Spleen (tissue), 7 donors: ENCODE measurements around the gene POLR3B.

ENCODE experiments used
- POLR2A ChIP-seq, 3 donors: fragments of 450-650 bp; IDR thresholded peaks; one replicate each; pipeline ENCODE4 v1.5.1; 2017; ENCODE audit warnings: antibody characterized with exemption in 3 of 3, mild to moderate bottlenecking in 1 of 3
- POLR2AphosphoS5 ChIP-seq, 3 donors: sonication (generic); formaldehyde crosslinking; IDR thresholded peaks; one replicate each; pipeline ENCODE4 v1.5.1; 2017; ENCODE audit warnings: antibody characterized with exemption in 3 of 3
- TF ChIP-seq, protein P1 (sequence below), 11 experiments: fragments of 200-600 bp in 7 of 11; fragments of 450-650 bp in 4 of 11; sonication (generic) in 4 of 11; IDR thresholded peaks in 8 of 11; conservative IDR thresholded peaks in 3 of 11; 1 replicate in 7 of 11; 2 replicates in 4 of 11; pipeline versions ENCODE4 v1.4.0 to v1.8.0; 2016 to 2021; ENCODE audit warnings: antibody characterized with exemption in 11 of 11, inconsistent platforms in 4 of 11, mild to moderate bottlenecking in 1 of 11
- donor health status: DM: no; HTN: no; CAD: no; lungs with moderate emphysema.
- donor health status: DM: no; HTN: no; CAD: no.
- donor health status: DM: no; HTN: no; CAD: no.

DNA sequence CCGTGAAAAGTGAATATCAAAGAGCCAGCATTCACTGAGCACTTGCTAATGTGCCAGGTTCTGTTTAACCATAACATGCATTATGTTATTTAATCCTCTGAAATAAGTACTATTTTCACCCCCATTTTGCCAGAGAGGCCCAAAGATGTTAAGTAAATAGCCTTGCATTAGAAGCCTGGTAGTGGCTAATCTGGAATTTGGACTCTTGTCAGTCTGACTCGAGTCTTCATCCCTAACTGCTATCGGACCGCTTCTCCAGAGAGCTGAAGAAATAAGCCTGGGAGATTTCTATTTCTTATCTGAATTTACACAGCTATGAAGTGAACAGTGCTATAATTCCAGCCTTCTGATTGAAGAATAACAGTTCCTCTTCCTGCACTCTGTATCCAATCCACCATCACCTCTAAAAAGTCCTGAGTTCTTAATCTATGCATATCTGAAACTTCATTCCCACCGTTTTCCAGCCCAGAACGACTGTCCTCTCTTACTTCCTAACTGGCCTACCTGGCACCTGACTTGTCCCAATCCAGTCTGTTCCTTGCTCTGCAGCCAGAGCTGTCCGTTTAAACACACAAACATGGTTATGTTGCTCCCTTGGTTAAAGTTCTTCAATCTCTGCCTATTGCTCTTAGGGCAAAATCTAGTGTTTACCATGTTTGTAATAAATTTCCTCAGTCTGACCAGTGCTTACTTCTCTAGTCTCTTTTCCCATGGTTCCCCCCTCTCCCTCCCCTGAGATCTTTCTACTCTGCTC, 2.3 kb downstream of the POLR3B start:
- TF ChIP-seq, protein P1, sequence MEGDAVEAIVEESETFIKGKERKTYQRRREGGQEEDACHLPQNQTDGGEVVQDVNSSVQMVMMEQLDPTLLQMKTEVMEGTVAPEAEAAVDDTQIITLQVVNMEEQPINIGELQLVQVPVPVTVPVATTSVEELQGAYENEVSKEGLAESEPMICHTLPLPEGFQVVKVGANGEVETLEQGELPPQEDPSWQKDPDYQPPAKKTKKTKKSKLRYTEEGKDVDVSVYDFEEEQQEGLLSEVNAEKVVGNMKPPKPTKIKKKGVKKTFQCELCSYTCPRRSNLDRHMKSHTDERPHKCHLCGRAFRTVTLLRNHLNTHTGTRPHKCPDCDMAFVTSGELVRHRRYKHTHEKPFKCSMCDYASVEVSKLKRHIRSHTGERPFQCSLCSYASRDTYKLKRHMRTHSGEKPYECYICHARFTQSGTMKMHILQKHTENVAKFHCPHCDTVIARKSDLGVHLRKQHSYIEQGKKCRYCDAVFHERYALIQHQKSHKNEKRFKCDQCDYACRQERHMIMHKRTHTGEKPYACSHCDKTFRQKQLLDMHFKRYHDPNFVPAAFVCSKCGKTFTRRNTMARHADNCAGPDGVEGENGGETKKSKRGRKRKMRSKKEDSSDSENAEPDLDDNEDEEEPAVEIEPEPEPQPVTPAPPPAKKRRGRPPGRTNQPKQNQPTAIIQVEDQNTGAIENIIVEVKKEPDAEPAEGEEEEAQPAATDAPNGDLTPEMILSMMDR (IDR thresholded peaks at IDR 0.05 in 8 of 11, conservative IDR thresholded peaks at IDR 0.05 in 3 of 11): no peak
- TF ChIP-seq POLR2A (IDR thresholded peaks at IDR 0.05) (no peak), POLR2AphosphoS5 (IDR thresholded peaks at IDR 0.05) (no peak)
